ENCODE results near the gene DOCK9.

The DOCK9 gene

DNA sequence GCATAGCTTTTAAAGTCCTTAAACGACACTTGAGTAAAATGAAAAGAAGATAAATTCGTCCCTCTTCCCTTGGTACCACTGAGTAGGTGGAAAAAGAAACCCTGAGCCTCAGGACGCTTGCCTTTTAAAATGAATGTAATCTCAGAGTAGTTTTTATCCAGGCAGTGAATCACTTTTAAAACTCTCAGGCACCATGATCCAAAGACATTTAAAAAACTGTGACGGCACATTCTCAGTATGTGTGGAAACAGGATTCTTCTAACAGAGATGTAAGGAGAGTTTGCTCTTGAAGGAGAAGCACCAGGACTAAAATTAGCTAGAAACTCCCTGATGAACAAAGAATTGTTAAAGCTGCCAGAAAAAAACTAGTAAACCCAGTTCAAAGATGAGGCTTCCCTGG is 119.7 kb downstream of the DOCK9 start:
- no peak for DNase-seq (ENCODE audit: low read depth in 2 of 2, low spot score in 1 of 2)

GRCh38 chr13:98856983-98857382 is 120.9 kb downstream of the DOCK9 start:
- no peak for DNase-seq (ENCODE audit: low read depth in 2 of 2, low spot score in 1 of 2)

DNA sequence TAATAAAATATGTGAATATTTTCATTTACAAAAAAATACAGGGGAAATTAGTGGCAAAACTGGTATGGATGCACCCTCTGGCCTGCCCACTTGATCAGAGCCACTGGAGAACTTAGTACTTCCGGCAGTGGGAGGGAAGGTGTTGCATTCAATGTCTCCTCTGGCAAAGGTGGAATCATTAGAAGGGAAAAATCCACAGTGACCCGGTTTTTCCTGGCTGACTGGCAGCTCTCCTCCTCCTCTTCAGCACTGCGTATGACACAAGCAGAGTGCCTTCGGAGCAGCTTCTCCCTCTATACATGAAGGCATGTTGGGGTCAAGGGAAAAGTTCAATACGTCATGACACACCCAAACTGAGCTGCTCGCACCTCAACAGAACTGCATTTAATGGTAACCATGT is 123.4 kb downstream of the DOCK9 start:
- DNase-seq (ENCODE audit: low read depth in 2 of 2, low spot score in 1 of 2): no peak

DNA sequence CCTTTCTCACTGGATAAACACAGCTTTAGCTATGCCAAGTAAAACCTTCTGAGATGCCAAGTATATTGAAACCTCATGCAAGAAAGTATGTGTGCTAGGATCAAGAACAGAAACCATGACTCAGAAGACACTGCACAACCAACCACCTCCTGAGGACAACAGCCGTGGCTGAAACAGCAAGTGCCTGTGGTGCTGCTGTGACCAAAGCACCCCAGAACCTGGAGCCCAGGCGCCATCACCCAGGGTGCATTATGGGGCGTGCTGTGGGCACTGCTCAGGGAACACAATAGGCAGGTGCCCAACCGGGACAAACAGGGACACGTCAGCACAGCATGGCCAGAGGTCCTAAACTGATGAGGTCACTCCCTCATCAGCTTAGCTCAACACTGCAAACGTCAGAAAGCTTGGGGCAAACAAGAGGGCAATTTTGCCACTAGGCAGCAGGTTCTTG is 124.1 kb downstream of the DOCK9 start:
- no peak for DNase-seq (ENCODE audit: low read depth in 2 of 2, low spot score in 1 of 2)

DNA sequence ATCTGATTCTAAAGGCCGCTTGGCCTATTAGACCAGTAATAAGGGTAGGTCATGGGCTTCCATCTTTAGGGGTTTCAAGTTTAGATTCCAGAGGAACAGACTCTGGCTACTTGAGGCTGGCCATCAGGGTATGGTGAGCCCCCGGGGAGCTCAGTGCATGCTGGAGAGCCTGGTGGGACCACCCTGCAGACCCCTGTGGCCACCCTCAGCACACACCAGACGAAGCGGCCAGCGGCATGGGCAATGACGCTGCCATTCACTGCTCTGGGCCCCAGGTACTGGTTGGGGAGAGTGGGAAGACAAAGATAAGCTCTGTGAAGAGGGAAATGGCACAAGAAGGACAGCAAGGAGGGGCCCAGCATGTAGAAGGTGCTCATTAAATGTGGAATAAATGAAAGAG is 126.6 kb downstream of the DOCK9 start:
- DNase-seq (ENCODE audit: low read depth in 2 of 2, low spot score in 1 of 2): no peak

- DNase-seq (ENCODE audit: low read depth in 2 of 2, low spot score in 1 of 2): no peak
Observed at GRCh38 chr13:98848746-98849145, 129.1 kb downstream of the DOCK9 start.

DNA sequence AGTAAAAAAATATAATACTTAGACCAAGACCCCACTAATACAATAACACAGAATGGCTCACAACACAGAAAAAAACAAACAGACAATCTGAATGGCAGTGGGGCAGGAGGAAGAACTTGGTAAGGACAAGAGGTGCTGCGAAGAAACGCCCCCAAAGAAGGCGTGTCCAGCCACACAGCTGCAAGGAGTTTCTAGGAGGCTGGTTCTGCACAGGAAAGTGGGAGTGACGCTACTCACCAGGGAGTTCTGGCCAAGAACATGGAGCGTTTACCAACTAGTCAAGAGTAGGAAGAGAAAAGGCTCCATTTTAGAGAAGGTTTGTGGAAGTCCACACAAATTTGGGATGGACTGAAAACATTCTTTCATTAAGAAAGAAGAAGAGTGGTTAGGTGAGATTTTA is 130.1 kb downstream of the DOCK9 start:
- no peak for DNase-seq (ENCODE audit: low read depth in 2 of 2, low spot score in 1 of 2)

DNA sequence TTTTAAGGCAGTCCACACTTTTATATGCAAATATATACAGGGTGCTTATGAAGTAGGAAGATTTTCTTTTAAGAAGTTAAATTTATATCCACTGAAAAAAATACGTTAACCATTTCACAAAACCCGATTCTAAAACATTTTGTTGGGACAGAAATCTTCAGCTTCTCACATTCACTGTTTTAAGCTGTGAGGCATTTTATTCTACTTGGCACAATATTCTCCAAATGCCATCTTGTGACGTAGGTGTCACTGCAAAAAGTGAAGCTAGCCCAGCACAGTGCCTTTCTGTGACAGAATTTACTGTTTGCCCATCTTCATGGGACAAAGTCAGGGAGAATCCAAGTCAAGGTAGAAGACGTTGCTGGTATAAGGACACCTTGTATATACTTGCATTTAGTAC is 130.9 kb downstream of the DOCK9 start:
- DNase-seq (ENCODE audit: low read depth in 2 of 2, low spot score in 1 of 2): no peak

- no peak for DNase-seq (ENCODE audit: low read depth in 2 of 2, low spot score in 1 of 2)
Observed at GRCh38 chr13:98846521-98846920, 131.3 kb downstream of the DOCK9 start.

DNA sequence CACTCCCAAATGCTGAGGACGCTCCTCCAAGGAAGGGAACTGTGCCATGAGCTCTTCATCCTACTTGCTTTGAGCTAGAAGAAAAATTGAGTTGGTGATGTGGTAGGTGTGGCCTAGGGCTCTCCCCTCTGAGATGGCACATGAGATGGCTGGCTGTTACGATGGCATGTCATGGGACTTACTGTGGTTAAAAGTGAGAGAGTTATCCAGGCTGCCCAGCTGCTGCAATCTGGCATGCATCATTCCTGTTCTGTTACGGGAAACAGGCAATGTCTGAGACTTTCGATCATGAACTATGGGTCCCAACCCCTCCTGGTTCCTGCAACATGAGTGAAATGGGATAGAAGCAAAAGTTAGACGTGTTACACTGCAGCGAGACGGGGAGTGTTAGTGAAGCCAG is 132.1 kb downstream of the DOCK9 start:
- DNase-seq (ENCODE audit: low read depth in 2 of 2, low spot score in 1 of 2): no peak

GRCh38 chr13:98844021-98844420 is 133.8 kb downstream of the DOCK9 start:
- no peak for DNase-seq (ENCODE audit: low read depth in 2 of 2, low spot score in 1 of 2)

GRCh38 chr13:98843482-98843877 is 134.4 kb downstream of the DOCK9 start:
- no peak for DNase-seq (ENCODE audit: low read depth in 2 of 2, low spot score in 1 of 2)

- DNase-seq (ENCODE audit: low read depth in 2 of 2, low spot score in 1 of 2): peak in 1 of 2 donors; percentile 26
Observed at GRCh38 chr13:98842858-98843481, 134.9 kb downstream of the DOCK9 start.

DNA sequence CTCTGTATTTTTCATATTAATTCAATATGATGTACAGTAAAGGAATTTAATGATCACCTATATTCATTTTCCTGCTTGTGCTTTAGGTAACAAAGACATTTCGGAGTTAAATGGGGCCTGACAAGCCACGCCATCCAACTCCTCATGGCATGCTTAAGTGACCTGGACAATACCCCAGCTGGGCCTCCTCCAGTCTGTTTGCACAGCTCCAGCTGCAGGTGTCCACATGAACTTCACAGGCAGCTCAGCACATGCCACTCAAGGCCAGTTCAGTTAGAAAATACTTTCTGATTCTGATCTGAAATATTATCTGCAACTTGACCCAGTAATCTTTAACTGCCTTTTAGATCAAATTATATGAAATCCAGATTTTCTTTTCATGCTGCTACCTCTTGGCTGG is 135.8 kb downstream of the DOCK9 start:
- DNase-seq (ENCODE audit: low read depth in 2 of 2, low spot score in 1 of 2): no peak

DNA sequence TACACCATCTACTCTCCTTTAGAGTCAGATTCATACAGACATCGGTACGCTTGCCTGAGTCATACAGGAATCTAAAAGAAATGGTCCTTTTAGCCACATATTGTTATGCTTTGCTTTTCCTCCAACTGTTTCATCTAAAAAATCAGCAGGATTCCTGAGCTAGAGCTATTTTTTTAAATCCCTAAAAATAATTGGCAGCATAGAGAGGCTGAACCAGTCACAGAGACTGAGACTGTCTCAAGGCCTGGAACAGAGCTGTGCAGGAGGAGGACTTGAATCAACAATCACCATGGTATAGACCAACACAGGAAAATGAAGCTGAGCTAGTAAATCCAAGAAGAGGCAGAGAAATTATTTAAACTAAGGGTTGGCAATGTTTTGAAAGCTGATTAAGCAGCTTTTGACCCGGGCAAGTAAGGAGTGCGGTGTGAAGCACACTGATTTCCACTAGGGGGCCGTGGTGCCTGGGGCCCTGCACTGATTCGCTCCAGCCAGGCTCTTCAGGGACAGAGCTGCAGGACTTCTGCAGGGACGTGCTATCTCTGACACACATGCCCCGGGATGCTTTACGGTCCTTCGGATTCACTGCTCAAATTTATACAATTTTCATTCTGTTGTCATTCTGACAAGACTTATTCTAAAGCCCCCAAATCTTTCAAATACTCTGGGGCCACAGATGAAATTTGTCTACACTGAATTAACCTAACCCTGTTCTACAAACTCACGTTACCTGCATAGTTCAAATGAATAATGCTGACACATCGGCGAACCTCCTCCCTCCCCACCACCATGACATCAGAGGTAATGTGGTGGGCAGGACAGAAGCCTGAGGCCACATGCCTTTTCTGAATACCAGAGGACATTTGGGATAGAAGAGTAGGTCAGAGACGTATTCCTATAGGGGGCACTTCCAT is 137.8 kb downstream of the DOCK9 start:
- DNase-seq (ENCODE audit: low read depth in 2 of 2, low spot score in 1 of 2): peak in 1 of 2 donors; percentile 11

- DNase-seq (ENCODE audit: low read depth in 2 of 2, low spot score in 1 of 2): no peak
Observed at GRCh38 chr13:98838776-98839175, 139.1 kb downstream of the DOCK9 start.

DNA sequence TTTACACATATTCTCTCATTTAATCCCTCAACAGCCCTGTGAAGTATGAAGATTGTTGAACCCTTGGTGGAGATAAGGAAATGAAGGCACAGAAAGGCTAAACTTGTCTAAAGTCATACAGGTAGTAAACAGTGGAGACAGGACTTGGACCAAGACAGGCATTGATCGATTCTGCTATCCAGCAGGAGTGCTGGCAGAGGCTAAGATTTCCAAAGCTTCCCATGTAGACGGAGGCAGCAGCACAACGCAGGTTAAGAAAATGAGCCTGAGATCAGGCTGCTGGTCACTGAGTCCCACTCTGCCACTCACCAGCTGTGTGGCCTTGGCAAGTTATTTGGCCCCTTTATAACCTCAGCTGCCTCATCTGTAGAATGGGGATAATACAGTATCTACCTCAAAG is 140.0 kb downstream of the DOCK9 start:
- no peak for DNase-seq (ENCODE audit: low read depth in 2 of 2, low spot score in 1 of 2)

DNA sequence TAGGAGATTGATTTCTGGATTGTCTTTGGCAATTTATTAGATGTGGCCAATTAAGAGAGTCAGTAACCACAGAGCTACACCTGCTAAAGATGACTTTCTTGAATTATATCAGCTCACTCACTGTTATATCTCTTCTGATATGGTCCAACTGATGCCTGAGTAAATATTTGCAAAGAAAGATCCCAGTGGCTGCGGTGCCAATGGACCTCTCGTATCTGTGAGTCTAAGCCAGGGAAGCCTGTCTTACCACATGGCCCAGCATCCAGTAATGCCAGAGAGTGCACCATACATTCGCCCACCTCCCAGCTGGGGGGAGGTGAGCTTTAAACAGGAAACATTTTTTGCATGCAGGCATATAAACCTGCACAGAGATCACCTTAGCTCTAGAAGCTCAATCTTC is 142.7 kb downstream of the DOCK9 start:
- DNase-seq (ENCODE audit: low read depth in 2 of 2, low spot score in 1 of 2): no peak

- no peak for DNase-seq (ENCODE audit: low read depth in 2 of 2, low spot score in 1 of 2)
Observed at GRCh38 chr13:98834254-98834960, 143.5 kb downstream of the DOCK9 start.

GRCh38 chr13:98831236-98831635 is 146.6 kb downstream of the DOCK9 start:
- DNase-seq (ENCODE audit: low read depth in 2 of 2, low spot score in 1 of 2): no peak

DNA sequence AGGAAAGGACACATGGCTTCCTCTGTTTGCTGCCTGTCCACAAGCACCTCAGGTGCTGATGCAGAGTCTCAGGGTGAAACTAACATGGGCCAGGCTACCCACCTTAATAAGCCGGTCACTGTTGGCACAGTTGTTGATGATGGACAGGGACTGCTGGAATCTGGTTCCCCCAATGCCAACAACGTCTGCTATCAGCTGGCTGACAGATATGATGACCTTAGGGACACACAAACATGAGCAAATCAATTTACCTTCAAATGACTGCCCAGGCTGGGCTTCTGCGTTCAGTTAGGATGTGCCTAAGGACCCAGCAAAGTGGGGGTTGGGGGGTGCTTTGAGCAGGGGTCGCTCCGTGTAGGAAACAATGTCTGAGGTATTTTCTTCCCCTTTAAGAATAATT is 148.3 kb downstream of the DOCK9 start:
- no peak for DNase-seq (ENCODE audit: low read depth in 2 of 2, low spot score in 1 of 2)

GRCh38 chr13:98828614-98829013 is 149.2 kb downstream of the DOCK9 start:
- DNase-seq (ENCODE audit: low read depth in 2 of 2, low spot score in 1 of 2): no peak
